Measurements from ENCODE around the gene KIF6. TPM values are rescaled to one million over a fixed set of nuclear protein-coding genes. Genes with fewer than 3 reads are reported as not detected.

Gene KIF6
- total and polyA plus RNA-seq, 2 of the 8 experiments (the other 6 are each of a cell fraction or from before 2014, with no cell fraction given) = 0.53 to 0.65 TPM

DNA sequence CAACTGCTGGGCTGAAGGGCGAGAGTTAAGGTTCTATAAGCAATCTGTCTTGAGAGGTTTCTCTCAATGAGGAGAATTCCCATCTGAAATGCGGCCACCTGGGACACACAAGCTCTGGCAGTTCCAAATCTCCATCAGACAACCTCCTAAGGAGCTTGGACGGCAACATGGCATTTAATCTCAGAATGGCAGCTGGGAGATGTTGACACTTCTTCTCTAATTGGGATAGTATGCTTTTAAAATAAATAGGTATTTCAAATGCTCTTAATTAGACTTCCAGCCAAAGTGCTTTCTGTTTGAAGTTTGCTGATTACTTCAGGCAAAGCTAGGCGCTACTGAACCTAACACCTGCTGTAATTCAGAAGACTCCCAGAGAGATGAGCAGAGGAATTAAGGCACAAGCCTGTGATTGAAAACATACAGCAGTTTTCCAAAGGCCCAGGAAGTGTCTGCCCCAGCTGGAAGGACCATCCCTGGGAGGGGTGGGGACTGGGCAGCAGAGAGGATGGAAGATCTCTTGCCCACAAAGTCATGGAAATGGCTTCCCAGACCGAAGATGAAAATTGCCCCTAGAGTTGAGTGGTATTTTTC is 343.6 kb downstream of the KIF6 start:
- Histone ChIP-seq H3K9me3 (ENCODE audit: insufficient read depth in 2 of 2, low read depth in 1 of 2, low read length in 1 of 2) (no peaks in the 10 kb centered on the region; a peak in 1 of 4 replicates), H2BK15ac (ENCODE audit: low read length) (no peak overlapping the region), H3K4me1 (replicated peaks in 1 of 4; ENCODE audit: control insufficient read depth in 3 of 4, insufficient read depth in 4 of 4, low read length in 3 of 4) (peaks cover 0 to 3% (median under 1%) of the 10 kb centered on the region in 4 experiments; a peak in 2 of 7 replicates), H3K18ac (ENCODE audit: extremely low read depth, low read length) (no peak overlapping the region), H2BK120ac (replicated peaks; ENCODE audit: low read depth, low read length) (no peak overlapping the region), H3K23ac (ENCODE audit: insufficient read length) (no peak overlapping the region), H2AK5ac (ENCODE audit: low read depth, low read length) (no peak overlapping the region), H3K9ac (replicated peaks in 1 of 4; ENCODE audit: extremely low read depth in 1 of 4, low read depth in 3 of 4, low read length in 3 of 4) (no peak overlapping the region), H4K91ac (replicated peaks; ENCODE audit: insufficient read length, low read length) (no peak overlapping the region), H3K27ac (ENCODE audit: low read depth, low read length) (no peak overlapping the region), H3K23me2 (ENCODE audit: low read depth, low read length) (peaks cover 5% of the 10 kb centered on the region), H3K4me3 (ENCODE audit: extremely low read depth in 1 of 4, insufficient read depth in 2 of 4, low read depth in 3 of 4, low read length in 4 of 4) (no peak overlapping the region), H3K4ac (replicated peaks; ENCODE audit: insufficient read length, low read depth, low read length) (no peak overlapping the region), H3K14ac (ENCODE audit: insufficient read length) (no peak overlapping the region), H3K36me3 (ENCODE audit: control insufficient read depth in 2 of 4, insufficient read depth in 4 of 4, low read length in 3 of 4) (no peaks in the 10 kb centered on the region), H2AFZ (ENCODE audit: low read length) (no peak overlapping the region), H2BK5ac (ENCODE audit: low read depth, low read length) (no peak overlapping the region), H2BK12ac (ENCODE audit: low read depth, low read length) (no peak overlapping the region), H4K20me1 (replicated peaks in 1 of 2; ENCODE audit: control insufficient read depth in 1 of 2, insufficient read depth in 2 of 2, low read length in 2 of 2) (peaks cover 0 to 3% of the 10 kb centered on the region in 2 experiments), H3K27me3 (replicated peaks in 1 of 4; ENCODE audit: control insufficient read depth in 3 of 4, extremely low read depth in 1 of 4, insufficient read depth in 3 of 4, low read length in 3 of 4) (no peaks in the 10 kb centered on the region; a peak in 1 of 7 replicates), H4K5ac (ENCODE audit: insufficient read length, low read depth, low read length) (no peak overlapping the region), H4K8ac (ENCODE audit: extremely low read depth, insufficient read depth, low read length) (no peak overlapping the region), H2BK20ac (ENCODE audit: low read length) (no peak overlapping the region), H3K79me2 (ENCODE audit: control insufficient read depth in 1 of 2, insufficient read depth in 2 of 2, low read length in 2 of 2) (no peaks in the 10 kb centered on the region; a peak in 1 of 4 replicates), H3K56ac (replicated peaks; ENCODE audit: insufficient read length, low read depth, low read length) (no peak overlapping the region), H3K4me2 (ENCODE audit: insufficient read depth in 1 of 2, low read depth in 2 of 2, low read length in 2 of 2) (no peak overlapping the region), H3K79me1 (ENCODE audit: low read depth, low read length) (no peaks in the 10 kb centered on the region)
- CTCF ChIA-PET (ENCODE audit: partially characterized antibody) = interaction anchor here (0.6 to 1.6 kb wide), 3 partner anchors 11 to 575 kb away, joined by 3 to 5 read pairs (median 4); no protein-coding TSS in a partner anchor
- DNase-seq (ENCODE audit: low read depth in 1 of 2, low spot score in 2 of 2) (no peak), FAIRE-seq (no peak)
- 85% methylated on average over 5 of the region's 5 CpGs; no CpG with 5 or more reads in 1 of the 2 experiments for WGBS, 2 experiments (ENCODE audit: extremely low coverage in 1 of 2, insufficient coverage in 1 of 2, insufficient read length in 1 of 2, insufficient replicate concordance in 2 of 2, low coverage in 1 of 2, low lambda C conversion rate in 2 of 2, missing lambda C conversion rate in 1 of 2)
- POLR2A ChIA-PET (ENCODE audit: partially characterized antibody) = interaction anchor here (0.6 to 0.7 kb wide), 3 partner anchors 213 to 1646 kb away, joined by 3 read pairs; no protein-coding TSS in a partner anchor
- TF ChIP-seq RBBP5 (IDR thresholded peaks at IDR 0.05; ENCODE audit: borderline replicate concordance, low read depth, low read length) (no peak), GABPA (IDR thresholded peaks at IDR 0.05; ENCODE audit: borderline replicate concordance, insufficient read depth, low read length) (no peak), BACH1 (IDR thresholded peaks at IDR 0.05; ENCODE audit: low read length) (no peak), MAFK (IDR thresholded peaks at IDR 0.05; ENCODE audit: low read depth, low read length) (no peak), SRF (IDR thresholded peaks at IDR 0.05; ENCODE audit: low read depth, low read length) (no peak), SIN3A (conservative IDR thresholded peaks at IDR 0.05 in 1 of 2, IDR thresholded peaks at IDR 0.05 in 1 of 2; ENCODE audit: low read depth in 1 of 2, low read length in 2 of 2) (no peak), CHD1 (IDR thresholded peaks at IDR 0.05; ENCODE audit: low read depth, low read length) (no peak), SP4 (IDR thresholded peaks at IDR 0.05; ENCODE audit: low read length) (no peak), USF2 (IDR thresholded peaks at IDR 0.05; ENCODE audit: low read length) (no peak), EZH2 (IDR thresholded peaks at IDR 0.05; ENCODE audit: low read depth, low read length, severe bottlenecking) (no peak), NANOG (IDR thresholded peaks at IDR 0.05; ENCODE audit: insufficient read depth, low read depth, low read length, poor library complexity, severe bottlenecking) (no peak), NRF1 (IDR thresholded peaks at IDR 0.05; ENCODE audit: low read depth, low read length) (no peak)

Measured in H1 (cell line).